ENCODE measurements around the gene FAM131B. TPM values are rescaled to one million over a fixed set of nuclear protein-coding genes. Genes with fewer than 3 reads are reported as not detected.

The FAM131B gene
- polyA plus RNA-seq, 1 donor (not counting 4 experiments of a cell fraction or from before 2014, with no cell fraction given): 0.21 TPM

DNA sequence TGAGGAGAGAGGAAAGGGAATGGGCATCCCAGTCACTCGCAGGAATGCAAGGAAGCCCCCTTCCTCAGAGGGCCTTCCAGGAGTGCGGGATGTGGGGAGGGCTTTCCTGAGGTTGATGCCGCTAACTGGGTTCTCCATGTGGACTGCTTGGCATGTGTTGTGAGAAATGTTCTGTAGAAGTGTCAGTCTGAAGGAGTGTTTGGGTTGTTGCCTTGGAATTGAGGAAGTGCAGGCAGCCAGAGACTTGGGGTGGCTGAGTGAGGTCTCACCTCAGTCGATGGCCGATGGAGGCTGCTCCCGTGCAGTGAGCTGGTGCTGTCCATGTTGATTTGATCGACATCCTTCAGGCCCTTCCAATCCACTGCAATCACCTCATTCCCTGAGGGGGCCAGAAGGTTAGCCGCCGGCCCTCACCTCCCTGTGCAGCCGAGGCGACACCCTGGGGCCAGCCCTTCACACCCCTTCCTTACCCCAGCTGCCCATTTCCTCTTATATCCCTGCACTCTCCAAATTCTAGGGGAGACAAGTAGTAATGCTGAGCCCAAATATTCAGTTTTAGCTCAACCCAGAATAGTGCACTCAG lies 2.7 kb downstream of the FAM131B start:
- H3K4me1 ChIP-seq (ENCODE audit: control insufficient read depth, extremely low read depth, insufficient read depth, low read length): no peaks in the 10 kb centered on the region
- no peaks in the 10 kb centered on the region for H4K20me1 ChIP-seq (ENCODE audit: control insufficient read depth, extremely low read depth, insufficient read depth, low read length)
- H3K9me3 ChIP-seq (ENCODE audit: control insufficient read depth, low read depth, low read length): no peaks in the 10 kb centered on the region
- H3K9me1 ChIP-seq (ENCODE audit: control insufficient read depth, extremely low read depth, insufficient read depth, low read length): no peaks in the 10 kb centered on the region
- no peaks in the 10 kb centered on the region for H3K36me3 ChIP-seq (ENCODE audit: control insufficient read depth in 2 of 2, extremely low read depth in 1 of 2, insufficient read depth in 2 of 2, low read length in 2 of 2)
- dilution Hi-C loops (cut with MboI; ENCODE audit: extremely low pct_ligation_motif_present, low sequenced_read_pairs): no loop called here
- no peak overlapping the region for H3K4me3 ChIP-seq (ENCODE audit: control insufficient read depth in 2 of 3, extremely low read depth in 1 of 3, insufficient read depth in 2 of 3, low read depth in 1 of 3, low read length in 3 of 3)
- FAIRE-seq: no peak
- no peaks in the 10 kb centered on the region for H3K79me2 ChIP-seq (ENCODE audit: control insufficient read depth, insufficient read depth, low read length)
- H3K27ac ChIP-seq (ENCODE audit: control insufficient read depth, insufficient read depth, low read length): no peak overlapping the region
- DNase-seq (ENCODE audit: low read depth, low spot score): no peak
- no peak overlapping the region for H3K9ac ChIP-seq (ENCODE audit: control insufficient read depth, extremely low read depth, insufficient read depth, low read length)
- H3K4me2 ChIP-seq (ENCODE audit: control insufficient read depth, extremely low read depth, insufficient read depth, low read depth, low read length): no peak overlapping the region
- no peak overlapping the region for H2AFZ ChIP-seq (ENCODE audit: control insufficient read depth, low read length)
- TF ChIP-seq, protein P1, sequence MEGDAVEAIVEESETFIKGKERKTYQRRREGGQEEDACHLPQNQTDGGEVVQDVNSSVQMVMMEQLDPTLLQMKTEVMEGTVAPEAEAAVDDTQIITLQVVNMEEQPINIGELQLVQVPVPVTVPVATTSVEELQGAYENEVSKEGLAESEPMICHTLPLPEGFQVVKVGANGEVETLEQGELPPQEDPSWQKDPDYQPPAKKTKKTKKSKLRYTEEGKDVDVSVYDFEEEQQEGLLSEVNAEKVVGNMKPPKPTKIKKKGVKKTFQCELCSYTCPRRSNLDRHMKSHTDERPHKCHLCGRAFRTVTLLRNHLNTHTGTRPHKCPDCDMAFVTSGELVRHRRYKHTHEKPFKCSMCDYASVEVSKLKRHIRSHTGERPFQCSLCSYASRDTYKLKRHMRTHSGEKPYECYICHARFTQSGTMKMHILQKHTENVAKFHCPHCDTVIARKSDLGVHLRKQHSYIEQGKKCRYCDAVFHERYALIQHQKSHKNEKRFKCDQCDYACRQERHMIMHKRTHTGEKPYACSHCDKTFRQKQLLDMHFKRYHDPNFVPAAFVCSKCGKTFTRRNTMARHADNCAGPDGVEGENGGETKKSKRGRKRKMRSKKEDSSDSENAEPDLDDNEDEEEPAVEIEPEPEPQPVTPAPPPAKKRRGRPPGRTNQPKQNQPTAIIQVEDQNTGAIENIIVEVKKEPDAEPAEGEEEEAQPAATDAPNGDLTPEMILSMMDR (optimal IDR thresholded peaks at IDR 0.05 in 1 of 3, IDR thresholded peaks at IDR 0.05 in 1 of 3, conservative IDR thresholded peaks at IDR 0.05 in 1 of 3; ENCODE audit: extremely low read depth in 1 of 3, insufficient read depth in 2 of 3, low read length in 3 of 3): no peak
- TF ChIP-seq EZH2 (IDR thresholded peaks at IDR 0.05; ENCODE audit: low read length): no peak
- H3K27me3 ChIP-seq (ENCODE audit: control insufficient read depth, extremely low read depth, insufficient read depth, low read length): peaks cover 63% of the 10 kb centered on the region

DNA sequence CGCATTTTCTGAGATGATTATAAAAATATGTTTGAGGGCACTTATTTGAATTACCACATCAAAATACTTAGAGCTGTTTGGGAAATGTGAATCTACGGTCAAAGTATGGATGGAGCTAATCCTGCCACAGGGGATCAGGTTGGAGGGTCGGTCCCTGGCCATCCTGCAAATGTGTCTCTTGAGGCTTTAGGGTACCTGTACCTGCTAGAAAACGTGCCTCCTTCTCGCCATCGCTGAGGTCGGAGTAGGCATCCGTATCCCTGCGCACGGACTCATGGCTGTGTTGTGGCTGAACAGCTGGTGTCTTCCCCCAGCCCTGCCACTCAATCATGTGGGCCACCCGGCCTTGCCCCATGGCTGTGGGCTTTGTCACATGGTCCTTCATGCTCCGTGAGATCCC lies 3.9 kb downstream of the FAM131B start:
- DNase-seq (ENCODE audit: low read depth, low spot score): no peak
- no peak overlapping the region for H3K27ac ChIP-seq (ENCODE audit: control insufficient read depth, insufficient read depth, low read length)
- H3K4me2 ChIP-seq (ENCODE audit: control insufficient read depth, extremely low read depth, insufficient read depth, low read depth, low read length): no peak overlapping the region
- H3K36me3 ChIP-seq (ENCODE audit: control insufficient read depth in 2 of 2, extremely low read depth in 1 of 2, insufficient read depth in 2 of 2, low read length in 2 of 2): no peaks in the 10 kb centered on the region
- no peaks in the 10 kb centered on the region for H3K79me2 ChIP-seq (ENCODE audit: control insufficient read depth, insufficient read depth, low read length)
- no peak overlapping the region for H3K9ac ChIP-seq (ENCODE audit: control insufficient read depth, extremely low read depth, insufficient read depth, low read length)
- H3K9me1 ChIP-seq (ENCODE audit: control insufficient read depth, extremely low read depth, insufficient read depth, low read length): no peaks in the 10 kb centered on the region
- no peaks in the 10 kb centered on the region for H3K4me1 ChIP-seq (ENCODE audit: control insufficient read depth, extremely low read depth, insufficient read depth, low read length)
- FAIRE-seq: no peak
- TF ChIP-seq, protein P1 (optimal IDR thresholded peaks at IDR 0.05 in 1 of 3, IDR thresholded peaks at IDR 0.05 in 1 of 3, conservative IDR thresholded peaks at IDR 0.05 in 1 of 3; ENCODE audit: extremely low read depth in 1 of 3, insufficient read depth in 2 of 3, low read length in 3 of 3): no peak
- TF ChIP-seq EZH2 (IDR thresholded peaks at IDR 0.05; ENCODE audit: low read length): no peak
- H3K4me3 ChIP-seq (ENCODE audit: control insufficient read depth in 2 of 3, extremely low read depth in 1 of 3, insufficient read depth in 2 of 3, low read depth in 1 of 3, low read length in 3 of 3): no peak overlapping the region
- dilution Hi-C loops (cut with MboI; ENCODE audit: extremely low pct_ligation_motif_present, low sequenced_read_pairs): no loop called here
- H4K20me1 ChIP-seq (ENCODE audit: control insufficient read depth, extremely low read depth, insufficient read depth, low read length): no peaks in the 10 kb centered on the region
- no peaks in the 10 kb centered on the region for H3K9me3 ChIP-seq (ENCODE audit: control insufficient read depth, low read depth, low read length)
- no peak overlapping the region for H2AFZ ChIP-seq (ENCODE audit: control insufficient read depth, low read length)
- peaks cover 57% of the 10 kb centered on the region for H3K27me3 ChIP-seq (ENCODE audit: control insufficient read depth, extremely low read depth, insufficient read depth, low read length)
